ENCODE data around the gene CTAGE9. TPM values are rescaled to one million over a fixed set of nuclear protein-coding genes. Genes with fewer than 3 reads are reported as not detected.

The CTAGE9 gene
- total RNA-seq, 1 experiment from 2014 or later = not detected

GRCh38 chr6:131682442-131682841 lies 28.4 kb downstream of the CTAGE9 start:
- no peaks in the 10 kb centered on the region for H4K20me1 ChIP-seq (ENCODE audit: insufficient read depth)
- H3K27ac ChIP-seq = no peak overlapping the region
- no peaks in the 10 kb centered on the region for H3K27me3 ChIP-seq (ENCODE audit: insufficient read depth, low read depth)
- BruUV-seq (replicated peaks) = no TSS peak
- H3K9me3 ChIP-seq (ENCODE audit: insufficient read depth, low read depth) = 0 out of 2 replicates have a peak, but pooled peaks cover 4% of the 10 kb centered on the region
- H2AFZ ChIP-seq = no peak overlapping the region
- intact Hi-C loops (cut with micrococcal nuclease; ENCODE audit: unreplicated experiment) = no loop called here
- no peak for DNase-seq
- no peaks in the 10 kb centered on the region for H3K4me1 ChIP-seq (replicated peaks; ENCODE audit: insufficient read depth)
- POLR2A ChIA-PET (ENCODE audit: unreplicated experiment) = no interaction called here
- H3F3A ChIP-seq (ENCODE audit: insufficient read depth, low read depth) = no peaks in the 10 kb centered on the region
- H3K4me2 ChIP-seq = no peak overlapping the region
- CTCF ChIA-PET = no interaction called here
- no peak overlapping the region for H3K4me3 ChIP-seq
- H3K36me3 ChIP-seq (ENCODE audit: low read depth) = no peaks in the 10 kb centered on the region
- no peaks in the 10 kb centered on the region for H3K79me2 ChIP-seq (ENCODE audit: low read depth)
- H3K9me2 ChIP-seq (ENCODE audit: insufficient read depth) = no peaks in the 10 kb centered on the region
- no peak for TF ChIP-seq EZH2 (IDR thresholded peaks at IDR 0.05; ENCODE audit: low read depth)
- TF ChIP-seq CTCF (conservative IDR thresholded peaks at IDR 0.05) = no peak

GRCh38 chr6:131681585-131681984 lies 29.2 kb downstream of the CTAGE9 start:
- Histone ChIP-seq H3K4me3 (no peak overlapping the region), H3K4me1 (replicated peaks; ENCODE audit: insufficient read depth) (no peaks in the 10 kb centered on the region), H2AFZ (no peak overlapping the region), H3K27me3 (ENCODE audit: insufficient read depth, low read depth) (no peaks in the 10 kb centered on the region), H3K4me2 (no peak overlapping the region), H3K9me3 (ENCODE audit: insufficient read depth, low read depth) (0 out of 2 replicates have a peak, but pooled peaks cover 4% of the 10 kb centered on the region), H3K9me2 (ENCODE audit: insufficient read depth) (no peaks in the 10 kb centered on the region), H3K79me2 (ENCODE audit: low read depth) (no peaks in the 10 kb centered on the region), H4K20me1 (ENCODE audit: insufficient read depth) (no peaks in the 10 kb centered on the region), H3K27ac (no peak overlapping the region), H3K36me3 (ENCODE audit: low read depth) (no peaks in the 10 kb centered on the region), H3F3A (ENCODE audit: insufficient read depth, low read depth) (no peaks in the 10 kb centered on the region)
- BruUV-seq (replicated peaks) = no TSS peak
- intact Hi-C loops (cut with micrococcal nuclease; ENCODE audit: unreplicated experiment) = no loop called here
- ChIA-PET POLR2A (ENCODE audit: unreplicated experiment) (no interaction called here), CTCF (no interaction called here)
- TF ChIP-seq EZH2 (IDR thresholded peaks at IDR 0.05; ENCODE audit: low read depth) (no peak), CTCF (conservative IDR thresholded peaks at IDR 0.05) (no peak)
- no peak for DNase-seq

- ChIA-PET POLR2A (ENCODE audit: unreplicated experiment) (no interaction called here), CTCF (no interaction called here)
- no peaks in the 10 kb centered on the region for H3K79me2 ChIP-seq (ENCODE audit: low read depth)
- no peak overlapping the region for H3K4me2 ChIP-seq
- H3K9me3 ChIP-seq (ENCODE audit: insufficient read depth, low read depth) = 0 out of 2 replicates have a peak, but pooled peaks cover 4% of the 10 kb centered on the region
- no peaks in the 10 kb centered on the region for H4K20me1 ChIP-seq (ENCODE audit: insufficient read depth)
- no peak for DNase-seq
- no peaks in the 10 kb centered on the region for H3F3A ChIP-seq (ENCODE audit: insufficient read depth, low read depth)
- H3K27me3 ChIP-seq (ENCODE audit: insufficient read depth, low read depth) = no peaks in the 10 kb centered on the region
- H2AFZ ChIP-seq = no peak overlapping the region
- intact Hi-C loops (cut with micrococcal nuclease; ENCODE audit: unreplicated experiment) = no loop called here
- H3K4me1 ChIP-seq (replicated peaks; ENCODE audit: insufficient read depth) = no peaks in the 10 kb centered on the region
- TF ChIP-seq CTCF (conservative IDR thresholded peaks at IDR 0.05) = no peak
- no peak for TF ChIP-seq EZH2 (IDR thresholded peaks at IDR 0.05; ENCODE audit: low read depth)
- H3K27ac ChIP-seq = no peak overlapping the region
- no TSS peak for BruUV-seq (replicated peaks)
- H3K36me3 ChIP-seq (ENCODE audit: low read depth) = no peaks in the 10 kb centered on the region
- H3K9me2 ChIP-seq (ENCODE audit: insufficient read depth) = no peaks in the 10 kb centered on the region
- H3K4me3 ChIP-seq = no peak overlapping the region
Measured at GRCh38 chr6:131680868-131681267, 29.9 kb downstream of the CTAGE9 start.
